HG02973 (cell line): ENCODE data around the gene PGC.
A peak's percentile ranks its signal among the peaks of the same experiment; 100 is the strongest.

Source experiments
- ATAC-seq: cut with Tn5 transposase; IDR thresholded peaks from one replicate; pipeline ENCODE4 v1.9.1; 2021; ENCODE audit warnings: moderate library complexity; ENCODE audit not compliant: unreplicated experiment

PGC gene

DNA sequence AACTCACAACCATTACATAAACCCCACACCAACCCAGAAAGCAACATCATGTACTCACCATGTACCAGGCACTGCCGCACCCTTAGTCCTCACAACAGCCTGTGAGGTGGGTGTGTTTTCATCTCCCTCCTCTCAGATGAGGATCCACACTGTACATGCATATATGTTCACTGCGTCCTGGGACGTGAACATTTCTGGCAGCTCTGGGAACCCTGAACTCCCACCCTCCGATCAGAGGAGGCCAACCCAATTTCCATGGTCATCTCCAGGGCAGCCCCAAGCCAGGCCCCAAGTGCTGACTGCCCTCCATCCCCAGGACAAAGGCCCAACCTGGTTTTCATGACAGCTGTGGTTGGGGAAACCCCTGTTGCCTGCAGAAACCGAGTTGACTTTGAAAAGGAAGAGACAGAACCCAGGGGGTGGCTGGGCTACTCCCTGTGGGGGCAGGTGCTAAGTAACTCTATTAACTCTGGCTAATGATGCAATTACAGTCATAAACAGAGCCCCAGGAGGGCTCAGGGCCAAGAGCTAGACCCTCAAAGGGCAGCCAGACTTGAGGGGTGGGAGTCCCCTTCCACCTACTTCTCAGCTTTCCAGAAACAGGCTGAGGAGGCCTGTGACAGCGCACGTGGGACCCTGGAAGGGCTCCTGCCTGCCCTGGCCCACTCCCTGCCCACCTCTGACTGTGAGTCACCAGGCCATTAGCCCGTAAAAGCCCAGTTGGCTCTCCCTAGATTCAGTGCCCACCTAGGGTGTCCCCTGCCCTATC, 14.4 kb downstream of the PGC start:
- no peak for ATAC-seq

DNA sequence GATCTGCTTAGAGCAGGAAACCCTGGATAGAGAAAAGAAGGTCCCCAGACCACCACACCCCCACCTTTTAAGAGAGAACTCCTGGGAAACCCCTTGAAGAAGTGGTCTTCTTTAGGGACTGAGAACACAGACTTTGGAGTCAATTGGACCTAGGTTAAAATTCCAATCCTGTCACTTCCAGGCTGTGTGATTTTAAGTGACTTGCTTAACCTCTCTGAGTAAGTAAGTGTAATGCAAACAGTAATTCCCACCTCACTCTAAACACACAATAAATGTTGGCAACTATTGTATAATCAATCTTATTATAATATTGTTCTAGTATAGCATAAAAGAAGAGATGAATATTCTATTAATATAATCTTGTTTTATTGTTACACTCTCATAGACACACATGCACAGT, 15.0 kb downstream of the PGC start:
- ATAC-seq: no peak

DNA sequence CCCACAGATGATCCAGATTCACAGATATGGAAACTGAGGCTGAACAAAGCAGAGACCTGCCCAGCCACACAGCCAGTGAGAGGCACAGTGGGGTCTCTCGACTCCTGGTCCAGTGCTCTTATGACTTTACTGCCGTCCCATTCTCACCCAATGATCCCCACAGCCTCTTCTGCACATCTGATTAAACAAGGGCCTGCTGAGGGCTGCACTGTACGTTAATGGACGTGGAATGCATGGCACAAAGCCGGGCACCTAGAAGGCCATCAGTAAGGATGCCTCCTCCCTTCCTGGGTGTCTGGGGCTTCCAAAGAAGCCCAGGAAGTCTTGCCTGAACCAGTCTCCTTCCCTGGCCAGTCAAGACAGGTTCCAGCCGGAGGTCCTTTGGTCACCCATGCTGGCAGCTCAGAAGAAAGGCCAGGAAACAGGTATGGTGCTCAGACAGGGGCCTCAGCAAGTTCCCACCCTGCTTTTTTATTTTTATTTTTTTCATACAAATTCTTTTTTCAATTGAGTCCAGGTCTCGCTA, 15.6 kb downstream of the PGC start:
- ATAC-seq: no peak

DNA sequence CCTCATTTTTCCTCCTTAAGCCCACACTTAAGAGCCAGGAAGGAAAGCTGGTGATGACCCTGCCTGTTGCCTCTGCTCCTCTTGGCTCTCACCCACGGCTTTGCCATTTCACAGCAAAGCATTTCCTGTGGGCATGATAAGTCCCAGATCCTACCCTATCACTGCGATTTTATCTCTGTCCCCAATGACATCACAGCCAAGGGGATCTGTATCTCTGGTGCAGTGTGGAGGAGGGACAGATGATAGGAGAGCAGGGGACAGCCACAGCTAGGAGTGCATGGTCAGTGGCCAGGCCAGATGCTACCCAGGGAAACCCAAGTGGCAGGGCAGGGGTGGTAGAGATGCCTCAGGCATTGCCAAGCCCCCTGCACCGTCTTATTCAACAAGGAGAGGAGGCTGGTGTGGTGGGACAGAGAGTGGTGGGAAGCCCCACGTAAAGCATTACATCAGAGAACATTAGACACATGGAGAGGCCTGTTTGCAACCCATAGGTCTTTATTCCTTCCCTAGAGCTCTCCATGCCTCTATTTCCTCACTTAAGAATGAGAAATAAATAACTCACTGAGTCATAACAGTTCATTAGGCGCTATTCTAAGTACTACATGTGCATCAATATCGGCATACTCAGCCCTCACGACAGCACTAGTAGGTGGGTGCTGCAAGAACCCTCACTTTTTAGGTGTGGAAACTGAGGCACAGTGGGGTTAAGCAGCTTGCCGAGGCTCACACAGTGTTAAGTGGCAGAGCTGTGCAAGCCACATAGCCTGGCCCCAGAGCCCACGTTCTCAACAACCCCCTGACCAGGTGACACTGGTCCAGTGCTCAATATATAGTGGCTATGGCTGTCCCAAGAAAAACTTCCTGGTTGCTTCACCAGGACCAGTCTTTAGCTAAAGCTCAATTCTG, 16.4 kb downstream of the PGC start:
- no peak for ATAC-seq

DNA sequence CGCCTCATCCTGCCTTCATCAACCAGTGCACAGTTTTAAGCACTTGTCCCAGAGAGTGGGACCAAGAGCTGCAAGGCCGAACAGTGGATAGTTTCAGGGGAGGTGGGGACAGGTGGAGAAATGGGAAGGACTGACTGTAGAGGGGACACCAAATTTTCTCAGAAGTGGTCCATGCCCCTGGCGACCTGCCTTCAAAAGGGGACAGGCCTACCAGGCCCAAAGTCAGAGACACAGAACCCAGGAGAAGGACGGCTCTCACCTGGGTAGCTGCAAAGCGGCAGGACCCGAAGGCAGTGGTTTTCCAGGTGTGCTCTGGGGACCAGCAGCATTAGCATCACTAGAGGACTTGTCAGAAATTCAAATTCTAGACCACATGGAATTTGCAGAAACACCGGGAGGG, 17.6 kb downstream of the PGC start:
- no peak for ATAC-seq

DNA sequence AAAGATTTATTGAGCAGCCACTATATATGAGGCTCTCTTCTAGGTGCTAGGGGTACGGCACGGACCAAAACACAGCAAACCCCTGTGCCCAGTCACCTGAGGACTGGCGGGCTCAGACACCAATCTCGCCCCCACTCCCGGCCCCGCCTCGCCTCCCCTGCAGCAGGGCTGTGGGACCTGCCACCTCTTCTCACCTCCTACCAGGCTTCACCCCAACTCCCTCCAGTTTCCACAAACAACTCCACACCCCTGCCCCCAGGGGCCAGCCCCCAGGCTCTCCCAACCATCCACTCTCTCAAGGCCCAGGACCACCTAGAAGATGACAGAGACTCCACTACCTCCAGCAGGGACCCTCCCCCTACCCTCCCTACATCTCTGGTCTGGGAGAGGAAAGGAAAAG, 18.2 kb downstream of the PGC start:
- ATAC-seq: no peak

DNA sequence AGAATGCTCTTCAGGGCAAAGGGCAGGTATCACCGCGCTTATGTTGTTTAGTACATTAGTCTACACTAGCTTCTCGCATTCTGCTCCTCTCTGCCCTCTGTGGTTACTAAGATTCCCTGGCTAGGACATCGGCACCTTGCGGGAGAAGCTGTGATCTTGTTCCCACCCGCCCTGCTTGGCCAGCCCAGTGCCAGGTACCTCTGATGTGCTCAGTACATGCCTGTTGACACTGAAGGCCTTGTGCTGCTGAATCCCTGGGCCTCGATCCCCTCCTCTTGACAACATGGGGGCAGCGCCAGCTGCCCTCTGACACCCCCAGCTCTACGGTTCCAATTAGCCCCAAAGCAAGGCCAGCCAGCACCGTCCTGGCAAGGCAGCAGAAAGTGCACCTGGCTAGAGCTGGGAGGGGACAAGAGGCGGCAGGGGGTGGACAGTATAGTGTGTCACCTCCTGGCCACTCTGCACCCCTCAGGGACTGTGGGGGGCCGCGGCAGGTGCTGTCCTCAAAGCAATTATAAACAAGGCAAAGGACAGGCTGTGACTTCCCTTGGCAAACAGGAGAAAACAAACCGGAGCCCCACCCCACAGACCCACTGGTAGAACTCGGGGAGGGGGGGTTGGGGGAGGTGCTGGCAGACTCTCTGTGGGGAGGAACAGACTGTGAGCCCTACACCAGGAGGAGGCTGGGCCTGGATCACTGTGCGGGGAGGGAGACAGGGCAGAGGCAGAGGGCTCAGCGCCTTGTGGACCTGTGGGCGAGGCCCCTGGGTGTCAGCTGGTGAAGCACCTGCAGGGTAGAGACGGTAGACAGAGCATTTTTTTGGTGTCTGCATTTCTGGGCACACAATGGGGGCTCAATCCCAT, 18.9 kb downstream of the PGC start:
- no peak for ATAC-seq

DNA sequence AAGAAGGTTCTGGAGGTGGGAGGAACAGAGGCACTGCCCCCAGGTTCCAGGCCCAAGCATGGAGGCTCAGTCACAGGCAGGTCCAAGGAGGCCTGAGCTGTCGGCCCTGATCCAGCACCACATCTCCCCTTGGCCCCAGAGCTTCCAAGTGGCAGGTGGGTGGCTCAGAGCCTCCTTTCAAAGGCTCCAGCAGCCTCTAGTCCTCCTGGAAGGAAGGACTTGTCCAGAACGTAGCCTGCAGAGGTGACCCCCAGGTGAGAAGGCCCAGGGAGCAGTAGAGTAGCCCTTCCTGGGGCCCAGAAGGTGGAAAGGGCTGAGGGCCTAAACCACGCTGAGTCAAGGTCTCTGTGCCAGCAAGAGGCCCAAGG, 19.5 kb downstream of the PGC start:
- ATAC-seq: no peak

DNA sequence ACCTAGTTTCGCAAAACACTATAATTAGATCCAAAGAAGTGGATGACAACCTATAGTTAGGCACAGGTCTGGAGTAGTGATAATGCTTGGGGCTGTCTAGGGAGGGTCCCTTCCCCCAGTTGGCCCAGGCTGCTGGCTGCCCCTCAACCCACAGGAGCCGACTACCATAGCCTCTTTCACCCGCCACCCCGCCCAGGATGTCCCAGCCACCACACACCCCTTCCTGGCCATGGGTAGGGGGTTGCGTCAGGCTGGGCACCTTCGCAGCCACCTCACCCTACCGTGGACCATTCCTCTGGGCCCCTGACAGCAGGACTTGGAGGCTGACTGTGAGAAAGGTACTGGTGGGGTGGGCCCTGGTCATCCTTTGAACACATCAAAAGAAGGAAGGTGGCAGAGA, 20.3 kb downstream of the PGC start:
- ATAC-seq: no peak

DNA sequence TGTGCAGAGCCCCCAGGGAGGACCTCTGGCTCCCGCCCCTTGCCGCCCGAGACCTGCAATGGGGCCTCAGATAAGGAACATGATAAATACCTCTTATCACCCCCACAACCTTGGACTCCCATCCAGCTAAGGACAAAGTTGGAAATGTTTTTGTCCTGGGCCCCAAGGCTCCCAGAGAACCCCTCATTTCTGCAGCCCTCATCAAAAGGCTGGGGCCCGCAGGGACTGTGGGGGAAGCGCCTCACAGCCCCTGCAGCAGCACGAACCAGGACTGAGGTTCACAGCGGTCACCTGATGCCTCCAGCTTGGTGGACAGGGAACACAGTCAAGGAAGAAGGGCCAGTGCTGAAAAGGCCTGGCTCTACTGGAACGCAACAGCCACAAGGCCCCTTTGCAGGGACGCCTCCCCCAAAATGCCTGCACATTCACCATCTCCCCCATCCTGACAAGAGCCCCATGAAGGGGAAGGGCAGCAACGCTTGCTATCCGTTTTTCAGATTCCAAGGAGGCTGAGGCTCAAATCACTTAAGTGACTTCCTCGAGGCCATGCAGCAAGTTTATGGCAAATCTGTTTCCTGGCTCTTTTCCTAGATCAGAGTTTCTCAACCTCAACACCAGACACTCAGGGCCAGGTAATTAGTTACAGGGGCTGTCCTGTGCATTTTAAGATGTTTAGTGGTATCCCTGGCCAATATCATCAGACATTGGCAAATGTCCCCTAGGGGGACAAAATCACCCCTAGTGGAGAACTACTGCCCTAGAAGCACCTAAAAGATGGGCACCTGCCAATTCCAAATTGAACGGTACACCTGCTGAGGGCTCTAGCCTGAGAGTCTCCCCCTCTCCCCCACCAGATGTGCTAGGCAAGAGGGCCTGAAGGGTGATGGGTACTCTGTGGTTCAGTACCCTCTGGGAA, 22.4 kb downstream of the PGC start:
- no peak for ATAC-seq

DNA sequence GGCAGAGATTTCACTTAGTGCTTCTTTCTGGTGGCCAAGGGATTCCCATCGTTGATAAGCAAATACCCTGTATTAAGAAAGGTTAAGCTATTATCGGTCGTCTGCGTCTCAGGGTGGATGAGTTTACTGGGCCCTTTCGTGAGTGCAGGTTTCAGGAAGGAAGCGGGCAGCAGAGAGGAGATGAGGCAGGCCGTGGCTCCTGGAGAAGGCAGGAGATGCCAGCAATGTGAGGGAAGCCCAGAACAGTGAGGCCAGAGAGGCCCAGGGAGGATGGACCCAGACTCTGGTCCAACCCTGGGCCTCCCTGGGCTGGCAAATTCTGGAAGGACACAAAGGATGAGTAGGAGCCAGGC, 23.0 kb downstream of the PGC start:
- ATAC-seq: no peak

DNA sequence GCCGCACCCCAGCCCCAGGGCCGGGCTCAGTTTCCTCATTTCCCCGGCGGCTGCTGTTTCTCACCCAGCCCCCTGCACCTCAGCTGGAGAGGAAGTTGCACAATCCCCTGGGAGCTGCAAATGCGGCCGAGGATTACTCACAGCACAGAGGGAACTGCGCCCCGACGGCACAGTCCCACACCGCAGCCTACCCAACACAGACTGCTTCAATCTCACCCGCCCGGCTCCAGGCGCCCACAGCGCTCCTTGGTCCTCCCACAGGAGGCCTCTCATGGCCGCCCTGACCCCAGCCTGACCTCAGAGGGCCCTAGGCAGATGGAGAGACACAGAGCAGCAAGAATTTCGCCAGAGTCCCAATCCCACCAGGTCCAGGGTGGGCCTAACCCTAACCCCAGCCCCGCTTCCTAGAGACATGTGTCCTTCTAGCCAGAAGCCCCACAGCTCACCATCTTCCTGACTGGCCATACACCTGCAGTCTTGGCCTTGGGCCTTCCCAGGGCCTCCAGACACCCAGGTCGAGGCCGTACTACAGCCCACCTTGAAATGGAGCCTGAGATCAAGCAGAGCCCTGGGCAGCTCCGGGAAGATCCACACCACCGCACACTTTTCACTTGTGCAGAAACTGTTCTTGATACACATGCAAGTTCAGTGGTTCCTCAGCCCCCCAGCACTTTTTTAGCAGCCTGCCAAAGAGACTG, 23.5 kb downstream of the PGC start:
- ATAC-seq: peak; percentile 64

DNA sequence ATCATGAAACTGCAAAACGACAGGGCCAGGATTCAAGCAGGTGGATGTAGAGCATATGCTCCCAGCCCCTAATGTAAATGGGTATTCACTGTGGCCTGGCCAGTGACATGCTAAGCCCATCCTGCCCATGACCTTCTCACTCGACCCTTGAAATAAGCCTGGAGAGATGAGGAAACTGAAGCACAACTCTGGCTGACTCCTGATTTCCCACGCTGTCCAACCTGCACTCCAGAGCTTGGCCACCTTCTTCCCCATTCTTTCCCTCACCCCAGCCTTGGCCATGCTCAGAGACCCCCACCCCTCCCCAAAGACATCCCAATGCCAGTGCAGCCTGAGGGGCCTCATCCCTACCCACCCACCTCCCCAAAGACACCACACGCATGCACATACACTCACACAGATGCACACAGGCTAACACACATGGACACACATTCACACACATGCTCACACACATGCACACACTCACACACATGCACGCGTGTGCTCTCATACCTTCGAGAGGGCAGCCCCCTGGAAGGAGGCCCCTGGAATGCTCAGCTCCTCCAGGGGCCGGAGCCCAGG, 24.1 kb downstream of the PGC start:
- no peak for ATAC-seq

DNA sequence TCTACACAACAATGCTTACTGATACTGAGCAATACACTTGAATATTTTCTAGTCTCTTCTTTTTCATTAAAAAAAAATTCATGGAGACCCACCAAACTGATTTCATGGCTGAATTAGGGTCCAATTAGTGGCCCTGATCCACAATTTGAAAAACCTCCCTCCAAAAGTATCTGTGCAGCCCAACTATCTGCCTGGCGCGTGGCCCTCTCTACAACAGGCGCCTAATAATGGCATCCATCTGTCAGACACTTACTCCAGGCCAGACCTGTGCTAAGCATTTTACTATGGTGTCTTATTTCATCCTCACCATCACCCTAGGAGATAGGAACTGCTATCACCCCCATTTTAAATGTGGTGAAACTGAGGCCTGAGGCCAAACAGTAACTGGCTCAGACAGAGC, 25.8 kb downstream of the PGC start:
- ATAC-seq: no peak

DNA sequence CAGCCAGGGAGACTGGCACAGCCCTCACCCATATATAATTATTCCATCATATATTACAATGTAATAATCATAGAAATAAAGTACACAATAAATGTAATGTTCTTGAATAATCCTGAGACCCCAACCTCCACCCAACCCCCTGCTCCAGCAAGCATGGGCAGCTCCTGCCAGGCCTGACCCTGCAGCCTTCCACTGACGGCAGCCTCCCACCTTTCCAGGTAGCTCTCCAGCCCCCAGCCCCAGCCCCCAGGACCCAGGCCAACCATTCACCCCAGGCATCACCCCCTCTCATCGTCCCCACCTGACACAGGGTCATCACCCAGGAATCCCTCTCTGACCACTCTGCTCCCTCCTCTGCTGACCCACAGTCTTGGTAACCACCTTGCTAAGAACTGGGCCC, 26.4 kb downstream of the PGC start:
- ATAC-seq: no peak

DNA sequence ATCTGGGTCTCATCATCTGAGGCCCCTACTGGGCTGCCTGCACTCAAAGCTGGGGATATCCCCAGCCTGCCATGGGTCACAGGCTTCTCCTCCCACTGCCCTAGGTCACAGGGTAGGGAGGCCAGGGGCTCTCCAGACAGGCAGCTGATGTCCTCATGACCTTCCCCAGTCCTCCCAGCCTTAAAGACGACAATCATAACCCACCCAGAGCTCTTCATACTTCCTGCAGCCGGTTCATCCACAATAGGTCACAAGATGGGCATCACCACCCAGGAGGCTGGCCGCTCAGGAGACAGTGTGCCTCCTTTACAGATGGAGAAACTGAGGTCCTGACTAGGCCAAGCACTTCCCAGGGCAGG, 27.0 kb downstream of the PGC start:
- ATAC-seq: no peak

DNA sequence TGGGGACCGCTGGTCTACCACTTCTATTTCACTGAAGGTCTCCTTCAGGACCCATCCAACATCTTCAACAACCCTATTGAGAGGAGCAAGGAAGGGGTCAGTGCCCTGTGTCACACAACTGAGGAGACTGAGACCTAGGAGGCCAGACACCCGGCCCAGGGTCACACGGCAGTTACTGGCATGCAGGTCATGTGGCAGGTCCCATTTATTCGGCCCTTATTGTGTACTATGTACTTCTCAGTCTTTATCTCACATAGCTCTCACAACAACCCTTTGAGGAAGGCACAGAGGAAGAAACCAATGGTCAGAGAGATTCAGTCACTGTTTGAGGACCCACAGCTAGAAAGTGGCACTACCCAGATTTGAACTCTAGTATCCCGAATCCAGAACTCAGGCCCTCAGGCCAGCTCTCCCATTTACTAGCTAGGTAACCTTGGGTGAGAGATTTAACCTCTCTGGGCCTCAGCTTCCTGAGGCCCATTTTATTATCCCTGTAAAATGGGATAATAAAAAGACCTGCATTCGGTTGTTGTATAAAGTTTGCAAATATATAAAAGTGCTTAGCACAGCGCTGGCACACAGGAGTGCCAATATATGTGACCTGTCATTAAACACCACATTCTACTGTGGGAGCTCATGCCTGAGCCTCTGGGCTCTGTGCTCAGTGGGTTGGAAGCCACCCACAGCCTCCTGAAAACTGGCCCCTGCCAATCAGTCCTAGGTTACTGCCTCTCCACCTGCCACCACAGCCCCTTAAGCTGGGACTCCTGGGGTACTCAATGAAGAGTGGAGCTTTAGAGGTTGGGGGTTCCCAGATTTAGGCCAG, 27.5 kb downstream of the PGC start:
- ATAC-seq: no peak

DNA sequence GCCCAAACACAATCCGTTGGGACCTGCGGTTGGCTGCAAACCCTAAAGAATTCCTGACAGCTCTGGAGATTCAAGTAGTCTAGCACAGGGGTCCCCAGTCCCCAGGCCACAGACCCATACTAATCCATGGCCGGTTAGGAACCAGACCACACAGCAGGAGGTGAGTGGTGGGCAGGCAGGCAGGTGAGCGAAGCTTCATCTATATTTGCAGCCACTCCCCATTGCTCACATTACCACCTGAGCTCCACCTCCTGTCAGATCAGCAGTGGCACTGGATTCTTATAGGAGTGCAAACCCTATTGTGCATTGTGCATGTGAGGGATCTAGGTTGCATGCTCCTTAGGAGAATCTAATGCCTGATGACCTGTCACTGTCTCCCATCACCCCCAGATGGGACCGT, 28.4 kb downstream of the PGC start:
- no peak for ATAC-seq

DNA sequence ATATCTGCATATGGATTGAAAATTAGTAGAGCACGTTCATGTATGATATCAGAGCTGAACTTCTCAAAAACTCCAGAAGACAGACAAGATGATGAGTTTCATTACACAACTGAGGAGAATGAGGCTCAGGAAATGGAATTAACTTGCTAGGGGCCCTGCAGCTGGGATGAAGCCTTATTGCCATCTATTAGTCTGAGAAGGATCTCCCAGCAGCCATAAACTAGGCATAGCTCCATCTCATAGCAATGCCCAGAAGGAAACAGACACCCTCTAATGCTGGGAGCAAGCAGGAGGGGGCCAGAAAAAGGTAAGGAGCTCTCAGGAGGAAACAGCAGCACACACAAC, 29.8 kb downstream of the PGC start:
- ATAC-seq: no peak
